Stimulated activated CD4-positive, alpha-beta T cell treated with anti-CD3 and anti-CD28 coated beads, TNF-alpha, amount 100 ng/mL, for 48 hours (primary cell): ENCODE data around the gene PPFIBP2.

Experiments used
- DNase-seq, 3 donors: peaks; one replicate each; pipeline ENCODE4 v3.0.0-alpha.2; 2020; ENCODE audit warnings: low read depth in 3 of 3

Gene PPFIBP2

GRCh38 chr11:7513234-7514098, at the start of gene PPFIBP2:
Gene PPFIBP2 (plus strand): TSS chr11:7513999. CDS start chr11:7549476, 35,477 bp downstream.
- peak; percentile 56 to 74 (median 57) for DNase-seq

- DNase-seq: peak in 1 of 3 donors; percentile 0
Observed at GRCh38 chr11:7467652-7468051, 46.1 kb upstream of the PPFIBP2 start.

GRCh38 chr11:7469351-7469865, 44.4 kb upstream of the PPFIBP2 start:
- DNase-seq: no peak

- DNase-seq: no peak
Observed at GRCh38 chr11:7471071-7471470, 42.7 kb upstream of the PPFIBP2 start.

GRCh38 chr11:7473717-7474116, 40.1 kb upstream of the PPFIBP2 start:
- DNase-seq: no peak

- DNase-seq: no peak
Observed at GRCh38 chr11:7480113-7480512, 33.7 kb upstream of the PPFIBP2 start.

GRCh38 chr11:7484131-7484530, 29.7 kb upstream of the PPFIBP2 start:
- no peak for DNase-seq

- DNase-seq: no peak
Observed at GRCh38 chr11:7484645-7485044, 29.2 kb upstream of the PPFIBP2 start.

- DNase-seq: no peak
Observed at GRCh38 chr11:7485186-7486097, 28.4 kb upstream of the PPFIBP2 start, which contains the start of gene OLFML1. Gene OLFML1 (plus strand): TSS chr11:7485506. CDS start chr11:7485876, 370 bp downstream.

- DNase-seq: no peak
Observed at GRCh38 chr11:7486098-7486780, 27.6 kb upstream of the PPFIBP2 start.

- DNase-seq: no peak
Observed at GRCh38 chr11:7486781-7487140, 27.0 kb upstream of the PPFIBP2 start.

- DNase-seq: no peak
Observed at GRCh38 chr11:7487360-7487759, 26.4 kb upstream of the PPFIBP2 start.

GRCh38 chr11:7488681-7489080, 25.1 kb upstream of the PPFIBP2 start:
- no peak for DNase-seq

GRCh38 chr11:7489376-7489775, 24.4 kb upstream of the PPFIBP2 start:
- DNase-seq: no peak

- no peak for DNase-seq
Observed at GRCh38 chr11:7490054-7490453, 23.7 kb upstream of the PPFIBP2 start.

- DNase-seq: no peak
Observed at GRCh38 chr11:7490535-7490934, 23.3 kb upstream of the PPFIBP2 start.

- no peak for DNase-seq
Observed at GRCh38 chr11:7492253-7492652, 21.5 kb upstream of the PPFIBP2 start.

- no peak for DNase-seq
Observed at GRCh38 chr11:7493670-7494069, 20.1 kb upstream of the PPFIBP2 start.

GRCh38 chr11:7494086-7494745, 19.6 kb upstream of the PPFIBP2 start:
- DNase-seq: no peak

- DNase-seq: no peak
Observed at GRCh38 chr11:7495882-7496551, 17.8 kb upstream of the PPFIBP2 start.

GRCh38 chr11:7498193-7498592, 15.6 kb upstream of the PPFIBP2 start:
- no peak for DNase-seq
